Measurements from ENCODE around the gene ZNF777. TPM values are rescaled to one million over a fixed set of nuclear protein-coding genes. Genes with fewer than 3 reads are reported as not detected.
"Not testable (repeated sequence)": the region's sequence is repeated elsewhere in the genome, so short reads cannot be mapped to it uniquely, and the experiment has no call there.

The ZNF777 gene
- total and polyA plus RNA-seq, 9 of the 15 experiments (the other 6 are each of a cell fraction or from before 2014, with no cell fraction given), result 0.11 to 32.6 (median 9.0) TPM

DNA sequence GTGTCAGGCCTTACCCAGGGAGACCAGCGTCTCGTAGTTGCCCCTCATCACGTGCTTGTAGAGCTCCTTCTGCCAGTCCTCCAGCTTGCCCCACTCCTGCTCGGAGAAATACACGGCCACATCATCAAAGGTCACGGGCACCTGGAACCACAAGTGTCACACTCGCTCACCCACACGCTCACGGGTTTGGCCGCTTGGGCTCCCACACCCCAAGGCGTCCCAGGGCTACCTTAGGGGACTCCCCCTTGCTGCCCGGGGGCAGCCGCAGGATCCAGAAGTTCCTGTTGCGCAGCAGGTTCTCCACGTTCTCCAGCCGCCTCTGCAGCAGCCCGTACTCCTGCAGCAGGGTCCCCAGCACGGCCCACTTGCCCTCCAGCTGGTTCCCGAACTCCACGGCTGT, 33.1 kb upstream of the ZNF777 start:
- H4K20me1 ChIP-seq (replicated peaks; ENCODE audit: control insufficient read depth, insufficient read depth, low read length); CTCF ChIA-PET (ENCODE audit: low intra/inter-chr PET ratio); H3K27ac ChIP-seq (ENCODE audit: extremely low read depth, low read depth, low read length); H3K9me1 ChIP-seq (ENCODE audit: control insufficient read depth, insufficient read depth, low read length); H2AFZ ChIP-seq (ENCODE audit: low read depth, low read length); POLR2A ChIA-PET; H3K4me3 ChIP-seq; ATAC-seq; FAIRE-seq; H3K9ac ChIP-seq (ENCODE audit: insufficient read depth in 1 of 2, low read depth in 2 of 2, low read length in 2 of 2); H3K9me3 ChIP-seq (replicated peaks; ENCODE audit: control insufficient read depth, insufficient read depth, low read depth, low read length); H3K4me2 ChIP-seq (ENCODE audit: insufficient read depth, low read length); in situ Hi-C loops (cut with MboI); DNase-seq (ENCODE audit: extremely low read depth in 1 of 4, low spot score in 3 of 4); H3K27me3 ChIP-seq (ENCODE audit: control insufficient read depth in 2 of 2, insufficient read depth in 2 of 2, low read length in 2 of 2); intact Hi-C loops (cut with micrococcal nuclease); BruUV-seq (replicated peaks): not testable (repeated sequence)
- peaks cover 31 to 34% of the 10 kb centered on the region in 2 experiments for H3K4me1 ChIP-seq (replicated peaks in 1 of 2; ENCODE audit: control insufficient read depth in 2 of 2, insufficient read depth in 2 of 2, low read length in 2 of 2)
- peaks cover 66% of the 10 kb centered on the region for H3K36me3 ChIP-seq (ENCODE audit: control insufficient read depth, insufficient read depth, low read length)
- H3K79me2 ChIP-seq (ENCODE audit: control insufficient read depth, insufficient read depth, low read length), result peaks cover 33% of the 10 kb centered on the region
- 0 out of 2 replicates have a peak, but pooled peaks have one; percentile 17 for TF ChIP-seq POLR2G (IDR thresholded peaks at IDR 0.05; ENCODE audit: low read depth, low read length)
- WGBS (ENCODE audit: insufficient coverage, low coverage, missing lambda C conversion rate), result 96% methylated on average over 13 of the region's 20 CpGs

DNA sequence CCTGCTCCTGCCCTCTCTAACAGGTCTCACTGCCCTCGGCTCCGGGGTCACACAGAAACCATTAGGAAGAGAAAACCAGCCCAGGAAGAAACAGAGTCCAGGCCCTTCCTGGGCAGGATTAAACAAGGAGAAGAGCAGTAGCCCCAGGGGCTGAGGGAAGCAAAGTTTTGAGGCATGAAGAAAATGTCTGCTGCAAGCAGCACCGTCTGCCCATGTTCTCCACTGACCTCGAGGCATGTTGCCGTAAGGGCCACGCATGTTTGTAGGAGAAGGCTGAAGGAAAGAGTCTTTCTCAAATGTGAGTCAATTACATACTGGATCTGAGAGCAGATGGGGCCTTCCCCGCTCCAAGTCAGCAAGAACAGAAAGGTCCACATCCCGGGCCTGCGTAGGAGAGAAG, 32.5 kb upstream of the ZNF777 start:
- Histone ChIP-seq H3K9ac (ENCODE audit: insufficient read depth in 1 of 2, low read depth in 2 of 2, low read length in 2 of 2) (no peak overlapping the region), H3K9me1 (ENCODE audit: control insufficient read depth, insufficient read depth, low read length) (peaks cover 6% of the 10 kb centered on the region), H3K27me3 (ENCODE audit: control insufficient read depth in 2 of 2, insufficient read depth in 2 of 2, low read length in 2 of 2) (no peaks in the 10 kb centered on the region), H4K20me1 (replicated peaks; ENCODE audit: control insufficient read depth, insufficient read depth, low read length) (peaks cover 5% of the 10 kb centered on the region), H3K4me2 (ENCODE audit: insufficient read depth, low read length) (no peak overlapping the region), H3K4me1 (replicated peaks in 1 of 2; ENCODE audit: control insufficient read depth in 2 of 2, insufficient read depth in 2 of 2, low read length in 2 of 2) (peaks cover 28 to 34% of the 10 kb centered on the region in 2 experiments), H3K27ac (ENCODE audit: extremely low read depth, low read depth, low read length) (no peak overlapping the region; the same call in 2 of the 3 replicates), H3K4me3 (no peak overlapping the region), H3K36me3 (ENCODE audit: control insufficient read depth, insufficient read depth, low read length) (peaks cover 71% of the 10 kb centered on the region), H3K9me3 (replicated peaks; ENCODE audit: control insufficient read depth, insufficient read depth, low read depth, low read length) (no peaks in the 10 kb centered on the region), H3K79me2 (ENCODE audit: control insufficient read depth, insufficient read depth, low read length) (peaks cover 33% of the 10 kb centered on the region), H2AFZ (ENCODE audit: low read depth, low read length) (no peak overlapping the region)
- WGBS (ENCODE audit: insufficient coverage, low coverage, missing lambda C conversion rate), result 88% methylated on average over 9 of the region's 9 CpGs
- ChIA-PET POLR2A (no interaction called here), CTCF (ENCODE audit: low intra/inter-chr PET ratio) (no interaction called here)
- TF ChIP-seq ZNF699 (CRISPR knock-in tag; IDR thresholded peaks at IDR 0.05; ENCODE audit: insufficient replicate concordance), result no peak
- 0 out of 2 replicates have a peak, but pooled peaks have one; percentile 36 for TF ChIP-seq ZC3H4 (CRISPR knock-in tag; IDR thresholded peaks at IDR 0.05; ENCODE audit: borderline replicate concordance)
- TF ChIP-seq IFI16 (CRISPR knock-in tag; IDR thresholded peaks at IDR 0.05), result no peak
- in situ Hi-C loops (cut with MboI) (no loop called here), intact Hi-C loops (cut with micrococcal nuclease) (no loop called here)
- FAIRE-seq (no peak), ATAC-seq (no peak), DNase-seq (ENCODE audit: extremely low read depth in 1 of 4, low spot score in 3 of 4) (no peak)
- no TSS peak for BruUV-seq (replicated peaks)

Measured in K562 (cell line).